ENCODE measurements around the gene SUGT1.
"Not testable (repeated sequence)": the region's sequence is repeated elsewhere in the genome, so short reads cannot be mapped to it uniquely, and the experiment has no call there.

DNA sequence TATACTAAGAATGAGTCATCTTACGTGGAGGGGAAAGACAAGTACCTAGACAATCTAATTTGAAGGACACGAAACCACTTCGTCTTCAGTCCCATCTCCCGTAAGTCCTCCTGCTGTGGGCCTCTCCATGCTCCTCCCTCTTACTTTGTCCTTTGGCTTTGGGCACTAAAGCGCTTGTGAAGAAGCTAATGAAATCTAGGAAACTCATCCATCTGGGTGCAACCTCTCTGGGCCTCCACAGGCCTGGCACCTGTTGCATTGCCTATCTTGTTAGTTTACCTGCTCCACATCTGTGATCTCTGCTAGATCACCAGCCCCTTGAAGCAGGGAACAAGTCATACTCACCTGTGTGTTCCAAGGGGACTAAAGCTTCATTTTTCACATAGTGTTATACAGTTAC lies 42.5 kb upstream of the SUGT1 start:
- TF ChIP-seq CTCF (conservative IDR thresholded peaks at IDR 0.05; ENCODE audit: low read length); EZH2phosphoT487 (IDR thresholded peaks at IDR 0.05; ENCODE audit: borderline replicate concordance, low read depth, low read length): not testable (repeated sequence)

All from OCI-LY7 (cell line).